NCI-H82 treated with DMSO at 0.1 percent for 48 hours (cell line): ENCODE data around the gene CACNA1A.

Experiments
- DNase-seq: peaks from one replicate; lab custom pipeline; 2025; ENCODE audit not compliant: unreplicated experiment; lab: John Stamatoyannopoulos, UW

The CACNA1A gene

DNA sequence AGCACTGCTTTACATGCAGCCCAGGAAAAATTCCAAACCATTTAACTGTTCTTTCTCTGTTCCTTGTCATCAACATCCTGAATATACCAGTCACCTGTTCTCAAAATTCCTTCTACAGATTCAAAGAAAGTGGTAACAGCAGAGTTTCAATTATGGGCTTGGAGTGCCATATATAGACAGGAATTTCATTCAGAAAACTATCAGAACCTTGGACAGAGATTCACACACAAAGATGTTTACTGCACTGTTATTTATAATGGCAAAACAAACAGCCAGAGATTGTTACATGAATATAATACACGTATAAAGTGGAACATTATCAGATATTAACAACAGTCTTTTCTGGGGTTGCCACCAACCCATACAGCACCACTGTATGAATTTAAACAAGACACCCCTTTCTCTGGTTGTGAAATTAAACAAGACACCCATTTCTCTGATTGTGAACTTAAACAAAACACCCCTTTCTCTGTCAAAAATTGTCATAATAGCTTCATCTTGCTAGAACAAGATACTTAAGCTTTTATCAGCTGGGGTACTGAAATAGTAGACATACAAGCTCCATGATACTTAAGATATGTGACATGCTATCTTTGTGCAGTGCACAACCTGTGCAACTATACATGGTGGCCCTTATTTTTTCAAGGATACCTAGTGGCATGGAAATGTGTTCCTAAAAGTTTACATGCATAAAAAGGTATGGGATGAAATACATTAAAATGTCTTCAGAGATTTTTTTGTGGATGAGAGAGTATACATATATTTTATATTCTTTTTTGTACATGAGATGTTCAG is 12.6 kb downstream of the CACNA1A start:
- DNase-seq: no peak

DNA sequence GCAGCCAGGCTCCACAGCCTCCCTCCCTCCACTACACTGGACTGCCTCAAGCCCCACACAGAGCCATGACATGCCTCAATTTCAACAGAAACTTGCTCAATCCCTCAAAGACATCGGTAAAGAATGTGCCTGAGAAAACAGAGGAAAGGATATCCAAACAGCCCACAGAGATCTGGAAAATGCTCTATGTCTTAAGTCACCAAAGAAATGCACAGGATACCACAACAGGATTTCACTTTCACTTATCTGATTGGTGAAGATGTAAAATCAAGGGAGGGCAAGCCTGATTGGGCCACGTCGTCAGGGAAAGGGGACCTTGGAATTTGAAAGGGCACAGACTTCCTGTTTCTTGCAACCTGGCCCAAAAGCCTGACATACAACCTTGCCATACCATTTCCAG is 14.2 kb downstream of the CACNA1A start:
- DNase-seq: no peak

DNA sequence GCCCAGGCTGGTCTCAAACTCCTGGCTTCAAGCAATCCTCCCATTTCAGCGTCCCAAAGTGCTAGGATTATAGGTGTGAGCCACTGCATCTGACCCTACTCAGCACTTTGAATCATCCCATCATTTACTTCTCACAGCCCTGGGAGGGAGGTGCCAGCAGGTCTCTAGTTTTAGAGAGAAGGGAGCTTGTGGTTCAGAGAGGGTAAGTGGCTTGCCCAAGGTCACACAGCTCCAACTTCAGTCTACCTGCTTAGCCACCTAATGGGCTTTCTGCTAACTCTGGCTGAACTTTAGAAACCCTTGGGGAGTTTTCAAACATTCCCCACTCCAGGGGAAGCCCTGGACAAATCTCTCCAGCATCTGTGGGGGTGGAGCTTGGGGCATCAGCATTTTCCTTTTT is 18.3 kb downstream of the CACNA1A start:
- no peak for DNase-seq

GRCh38 chr19:13484166-13484565 is 22.1 kb downstream of the CACNA1A start:
- no peak for DNase-seq

GRCh38 chr19:13483215-13483614 is 23.1 kb downstream of the CACNA1A start:
- DNase-seq: no peak

DNA sequence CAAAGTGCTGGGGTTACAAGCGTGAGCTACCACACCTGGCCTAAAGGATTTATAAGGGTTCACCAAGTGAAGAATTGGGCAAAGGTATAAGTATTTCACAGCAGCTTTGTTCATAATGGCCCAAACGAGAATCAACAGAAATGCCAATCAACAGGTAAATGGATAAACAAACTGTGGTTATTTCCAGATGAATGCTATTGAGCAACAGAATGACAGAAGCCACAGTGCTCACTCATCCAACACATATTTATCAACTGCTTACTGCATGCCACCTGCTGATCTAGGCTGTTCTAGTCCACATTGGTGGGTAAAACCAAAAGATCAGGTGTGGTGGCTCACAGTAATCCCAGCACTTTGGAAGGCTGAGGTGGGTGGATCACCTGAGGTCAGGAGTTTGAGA is 27.7 kb downstream of the CACNA1A start:
- DNase-seq: no peak

GRCh38 chr19:13476071-13476470 is 30.2 kb downstream of the CACNA1A start:
- DNase-seq: no peak

DNA sequence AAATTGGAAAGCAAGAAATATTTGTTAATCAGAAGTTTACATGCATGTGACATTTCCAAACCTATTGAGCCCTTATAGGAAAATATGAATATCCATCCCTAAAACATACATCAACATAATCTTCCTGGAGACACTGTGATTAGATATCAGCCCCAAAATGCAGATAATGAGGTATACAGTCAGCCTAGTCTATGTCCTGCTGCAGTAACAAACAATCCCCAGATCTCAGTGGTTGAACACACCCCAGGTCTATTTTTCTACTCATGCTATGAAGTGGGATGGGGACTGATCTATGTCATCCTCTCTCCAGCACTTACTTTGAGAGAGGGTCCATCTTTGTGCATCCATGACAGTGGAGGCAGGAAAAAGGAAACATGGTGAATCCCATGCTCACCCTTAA is 31.2 kb downstream of the CACNA1A start:
- no peak for DNase-seq

GRCh38 chr19:13466697-13467096 is 39.6 kb downstream of the CACNA1A start:
- DNase-seq: no peak

DNA sequence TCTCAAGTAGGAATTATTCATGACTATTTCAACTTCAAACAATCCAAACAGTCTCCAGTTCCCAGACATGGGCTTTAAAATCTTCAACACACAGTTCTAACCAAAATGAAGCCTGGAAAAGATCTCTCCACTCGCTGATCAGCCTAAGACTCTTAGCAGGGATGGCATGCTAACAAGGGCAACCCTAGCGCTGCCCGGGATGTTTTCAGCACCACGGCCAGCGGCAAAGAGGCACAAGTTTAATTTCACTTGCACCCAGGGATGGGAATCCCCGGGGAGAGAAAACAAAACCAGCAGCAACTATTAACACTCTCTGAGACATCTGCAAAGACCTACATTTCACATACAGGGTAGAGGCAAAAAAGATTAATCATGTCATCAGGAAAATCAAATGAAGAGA is 43.0 kb downstream of the CACNA1A start:
- no peak for DNase-seq

- no peak for DNase-seq
Measured at GRCh38 chr19:13461536-13461935, 44.7 kb downstream of the CACNA1A start.

- DNase-seq: no peak
Measured at GRCh38 chr19:13460045-13460444, 46.2 kb downstream of the CACNA1A start.

DNA sequence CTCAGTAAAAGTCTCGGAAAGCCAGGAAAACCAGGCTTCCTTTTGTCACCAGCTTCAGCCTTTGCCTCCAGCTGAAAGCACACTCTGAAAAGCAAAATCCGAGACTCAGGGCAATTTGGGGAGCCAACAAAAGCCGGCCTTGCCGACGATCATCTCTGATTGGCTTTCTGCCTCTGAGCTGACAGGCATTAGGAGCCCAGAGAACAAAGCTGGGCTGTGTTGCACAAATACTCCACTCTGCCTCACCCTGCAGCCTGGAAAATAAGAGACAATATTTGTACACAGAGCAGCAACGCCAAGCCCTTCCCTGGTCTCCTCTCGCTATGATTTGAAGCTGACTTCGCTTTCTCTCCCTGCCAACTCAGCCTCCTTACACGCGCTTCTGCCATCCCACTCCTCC is 46.9 kb downstream of the CACNA1A start:
- no peak for DNase-seq

- no peak for DNase-seq
Measured at GRCh38 chr19:13451434-13451995, 54.8 kb downstream of the CACNA1A start.

DNA sequence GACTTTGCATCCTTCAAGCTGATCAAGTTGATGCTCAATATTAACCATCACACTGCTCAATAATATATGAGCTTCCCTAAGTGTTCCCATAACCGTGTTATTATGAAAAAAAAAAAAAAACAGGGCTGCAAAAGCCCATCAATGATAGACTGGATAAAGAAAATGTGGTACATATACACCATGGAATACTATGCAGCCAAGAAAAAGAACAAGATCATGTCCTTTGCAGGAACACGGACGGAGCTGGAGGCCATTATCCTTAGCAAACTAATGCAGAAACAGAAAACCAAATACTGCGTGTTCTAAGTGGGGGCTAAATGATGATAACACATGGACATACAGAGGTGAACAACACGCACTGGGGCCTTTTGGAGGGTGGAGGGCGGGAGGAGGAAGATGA is 58.3 kb downstream of the CACNA1A start:
- no peak for DNase-seq

- no peak for DNase-seq
Measured at GRCh38 chr19:13441810-13442512, 64.3 kb downstream of the CACNA1A start.

- DNase-seq: no peak
Measured at GRCh38 chr19:13437919-13438618, 68.2 kb downstream of the CACNA1A start.

DNA sequence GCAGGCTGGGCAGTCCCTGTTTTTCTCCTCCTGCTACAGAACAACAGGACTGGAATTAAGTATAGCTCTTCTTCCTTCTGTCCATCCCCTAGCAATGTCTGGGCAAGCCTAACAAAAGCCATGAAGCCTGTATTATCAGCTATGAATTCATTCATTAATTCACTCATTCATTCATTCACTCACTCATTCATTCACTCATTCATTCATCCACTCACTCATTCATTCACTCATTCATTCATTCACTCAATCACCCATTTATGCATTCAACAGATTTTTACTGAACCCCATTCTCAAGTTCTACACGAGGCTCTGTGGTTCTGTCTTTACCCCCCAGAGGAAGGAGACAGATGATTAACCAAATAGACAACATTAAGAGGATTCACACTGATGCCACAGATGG is 69.9 kb downstream of the CACNA1A start:
- no peak for DNase-seq

DNA sequence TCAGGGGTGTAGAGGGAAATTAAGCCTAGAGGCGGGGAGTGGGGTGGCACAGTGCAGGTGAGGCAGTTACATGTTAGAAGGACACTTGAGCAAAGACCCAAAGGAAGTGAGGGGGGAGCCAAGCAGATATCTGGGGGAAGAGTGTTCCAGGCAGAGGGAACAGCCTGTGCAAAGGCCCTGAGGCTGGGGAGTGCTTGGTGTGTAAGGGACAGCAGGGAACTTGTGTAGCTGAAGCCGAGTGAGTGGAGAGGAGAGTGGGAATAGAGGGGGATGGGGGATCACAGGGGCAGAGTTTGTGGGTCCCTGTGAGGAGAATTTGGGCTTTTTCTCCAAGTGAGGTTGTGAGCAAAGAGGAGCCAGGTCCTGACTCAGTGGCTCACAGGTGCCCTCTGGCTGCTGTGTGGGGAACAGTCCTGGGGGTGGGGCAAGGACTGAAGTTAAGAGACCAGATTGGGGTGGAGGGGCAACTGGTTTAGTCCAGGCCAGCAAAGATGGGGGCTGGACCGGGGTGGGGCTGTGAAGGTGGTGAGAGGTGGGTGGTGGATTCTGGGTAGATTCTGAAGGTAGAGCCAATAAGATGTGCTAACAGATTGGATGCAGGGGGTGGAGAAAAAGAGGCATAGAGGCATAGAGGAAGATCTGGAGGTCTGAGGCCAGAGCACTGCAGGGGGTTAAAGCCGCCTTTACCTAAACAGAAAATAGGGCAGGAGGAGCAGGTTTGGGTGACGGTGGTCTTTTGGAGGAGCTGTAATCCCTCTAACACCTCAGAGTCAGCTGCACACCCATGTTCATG is 75.3 kb downstream of the CACNA1A start:
- peak; percentile 3 for DNase-seq

DNA sequence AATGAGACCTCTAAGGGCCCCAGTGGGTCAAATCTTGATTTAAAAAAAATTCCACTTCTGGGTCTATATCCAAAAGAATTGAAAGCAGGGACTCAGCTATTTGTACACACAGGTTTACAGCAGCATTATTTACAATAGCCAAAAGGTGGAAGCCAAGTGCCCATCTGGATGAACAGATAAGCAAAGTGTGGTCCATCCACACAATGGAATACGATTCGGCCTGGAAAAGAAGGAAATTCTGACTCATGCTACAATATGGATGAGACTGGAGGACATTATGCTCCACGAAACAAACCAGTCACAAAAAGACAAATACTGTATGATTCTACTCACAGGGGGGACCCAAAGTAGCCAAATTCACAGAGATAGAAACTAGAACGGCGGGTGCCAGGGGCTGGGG is 76.7 kb downstream of the CACNA1A start:
- DNase-seq: no peak

DNA sequence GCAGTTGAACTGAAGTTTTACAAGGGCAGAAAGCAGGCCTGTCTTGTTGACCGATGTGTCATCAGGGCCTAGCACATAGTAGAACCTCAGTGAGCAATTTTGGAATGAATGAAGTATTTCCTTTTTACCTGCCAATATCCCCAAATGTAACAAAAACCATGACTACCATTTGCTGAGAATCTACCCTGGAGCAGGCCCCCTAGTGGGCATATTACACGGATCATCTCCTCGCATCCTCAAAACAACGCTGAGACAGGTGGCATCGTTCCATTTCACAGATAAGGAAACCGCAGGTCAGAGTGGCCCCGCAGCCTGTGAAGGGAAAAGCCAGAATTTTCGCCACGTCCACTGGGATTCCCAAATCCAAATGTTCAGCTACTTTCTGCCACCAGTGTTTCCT is 77.9 kb downstream of the CACNA1A start:
- DNase-seq: no peak
